Endothelial cell (in vitro differentiated cells): ENCODE results near the gene HHAT. TPM values are rescaled to one million over a fixed set of nuclear protein-coding genes. Genes with fewer than 3 reads are reported as not detected.

Experiments used
- DNase-seq: peaks from one replicate; pipeline ENCODE4 v3.0.0; 2021; ENCODE audit warnings: low spot score
- H3K27ac Mint-ChIP-seq: one replicate; pipeline ENCODE4 v1.8.0; 2021; ENCODE audit warnings: mixed read lengths, inconsistent platforms; ENCODE audit not compliant: unreplicated experiment
- H3K27me3 Mint-ChIP-seq: one replicate; pipeline ENCODE4 v1.8.0; 2021; ENCODE audit warnings: mild to moderate bottlenecking, moderate library complexity, mixed read lengths, inconsistent platforms; ENCODE audit not compliant: unreplicated experiment
- H3K36me3 Mint-ChIP-seq: one replicate; pipeline ENCODE4 v1.8.0; 2021; ENCODE audit warnings: mild to moderate bottlenecking, low read depth, mixed read lengths, inconsistent platforms; ENCODE audit not compliant: unreplicated experiment
- H3K4me1 Mint-ChIP-seq: one replicate; pipeline ENCODE4 v1.8.0; 2021; ENCODE audit warnings: mild to moderate bottlenecking, mixed read lengths, inconsistent platforms; ENCODE audit not compliant: unreplicated experiment
- H3K4me3 Mint-ChIP-seq: one replicate; pipeline ENCODE4 v1.8.0; 2021; ENCODE audit warnings: mild to moderate bottlenecking, mixed read lengths, inconsistent platforms; ENCODE audit not compliant: unreplicated experiment
- H3K9me3 Mint-ChIP-seq: one replicate; pipeline ENCODE4 v1.8.0; 2021; ENCODE audit warnings: mixed read lengths, inconsistent platforms; ENCODE audit not compliant: unreplicated experiment
- CTCF ChIP-seq: fragments of 200-600 bp; sonication (generic); IDR thresholded peaks from one replicate; pipeline ENCODE4 v1.5.0; 2021; ENCODE audit warnings: antibody characterized with exemption; ENCODE audit not compliant: unreplicated experiment
- total RNA-seq: library from RNA; stranded (reverse); fragmentation: NEBNext Ultra II Directional; extraction: Animal tissue kit (Norgen Biotek cat#: 25700); gene quantifications from one replicate; pipeline ENCODE4 v1.2.1, GENCODE V29; 2021; ENCODE audit not compliant: unreplicated experiment

Gene HHAT
- total RNA-seq, 1 donor from 2014 or later, result 6.0 TPM

- Mint-ChIP-seq H3K27me3 (peaks cover 1% of the 10 kb centered on the region), H3K27ac (no peak overlapping the region), H3K4me1 (no peaks in the 10 kb centered on the region), H3K36me3 (no peaks in the 10 kb centered on the region), H3K9me3 (no peaks in the 10 kb centered on the region), H3K4me3 (no peak overlapping the region)
- no peak for TF ChIP-seq CTCF
- DNase-seq, result no peak
Observed at GRCh38 chr1:210685295-210685650, 356.6 kb downstream of the HHAT start.

- H3K4me3 Mint-ChIP-seq, result no peak overlapping the region
- H3K27me3 Mint-ChIP-seq, result peaks cover 4% of the 10 kb centered on the region
- TF ChIP-seq CTCF, result no peak
- DNase-seq, result no peak
- H3K27ac Mint-ChIP-seq, result no peak overlapping the region
- no peaks in the 10 kb centered on the region for H3K9me3 Mint-ChIP-seq
- no peaks in the 10 kb centered on the region for H3K4me1 Mint-ChIP-seq
- H3K36me3 Mint-ChIP-seq, result no peaks in the 10 kb centered on the region
Observed at GRCh38 chr1:210686841-210687240, 358.1 kb downstream of the HHAT start.

DNA sequence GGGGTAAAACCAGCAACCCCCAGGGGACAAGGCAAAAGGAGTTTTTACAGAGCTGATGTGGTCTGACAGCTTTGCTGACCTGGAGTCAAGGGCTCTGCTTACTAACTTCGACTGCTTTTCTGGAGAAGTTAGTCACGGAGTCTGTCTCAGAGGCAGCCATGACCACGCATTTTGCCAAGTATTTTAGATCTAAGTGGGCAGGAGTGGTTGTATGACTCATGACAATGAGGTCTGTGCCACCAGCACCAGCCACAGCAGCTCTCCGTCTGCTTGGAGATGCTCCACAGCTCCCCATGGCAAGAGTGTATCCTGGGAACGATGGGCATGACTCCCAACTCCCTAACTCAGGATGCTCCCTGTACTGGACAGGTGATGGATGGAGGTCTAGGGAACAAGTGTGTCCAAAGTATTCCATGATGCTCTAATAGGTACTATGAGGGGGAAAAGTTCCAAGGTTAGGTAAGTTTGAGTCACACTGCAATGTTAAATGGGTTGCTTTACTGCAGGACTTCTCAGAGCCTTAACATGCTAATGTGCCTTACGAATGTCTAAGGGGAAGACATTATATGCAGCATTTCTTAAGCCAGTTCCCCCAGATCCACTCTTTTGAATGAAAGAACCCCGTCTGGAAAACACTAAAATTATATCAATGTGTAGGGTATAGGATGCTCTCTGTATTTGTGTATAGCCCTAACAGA, 359.0 kb downstream of the HHAT start:
- no peak for TF ChIP-seq CTCF
- Mint-ChIP-seq H3K4me3 (no peak overlapping the region), H3K4me1 (no peaks in the 10 kb centered on the region), H3K27ac (no peak overlapping the region), H3K9me3 (no peaks in the 10 kb centered on the region), H3K36me3 (no peaks in the 10 kb centered on the region), H3K27me3 (peaks cover 4% of the 10 kb centered on the region)
- DNase-seq, result no peak

GRCh38 chr1:210688512-210689234, 360.0 kb downstream of the HHAT start:
- Mint-ChIP-seq H3K4me1 (peaks cover 4% of the 10 kb centered on the region), H3K9me3 (no peaks in the 10 kb centered on the region), H3K36me3 (no peaks in the 10 kb centered on the region), H3K27me3 (peaks cover 7% of the 10 kb centered on the region), H3K27ac (no peak overlapping the region), H3K4me3 (no peak overlapping the region)
- no peak for DNase-seq
- TF ChIP-seq CTCF, result no peak

GRCh38 chr1:210689826-210690225, 361.1 kb downstream of the HHAT start:
- no peaks in the 10 kb centered on the region for H3K36me3 Mint-ChIP-seq
- DNase-seq, result no peak
- no peak overlapping the region for H3K4me3 Mint-ChIP-seq
- no peak for TF ChIP-seq CTCF
- H3K27me3 Mint-ChIP-seq, result peaks cover 9% of the 10 kb centered on the region
- H3K27ac Mint-ChIP-seq, result no peak overlapping the region
- peaks cover 4% of the 10 kb centered on the region for H3K4me1 Mint-ChIP-seq
- H3K9me3 Mint-ChIP-seq, result no peaks in the 10 kb centered on the region
